Measurements from ENCODE around the gene FPGS.

Gene FPGS

GRCh38 chr9:127768698-127769097 is 34.0 kb upstream of the FPGS start:
- no peak for TF ChIP-seq CTCF (IDR thresholded peaks at IDR 0.05; ENCODE audit: low read depth, low read length)
- Histone ChIP-seq H3K36me3 (no peaks in the 10 kb centered on the region), H3K27ac (no peak overlapping the region), H3K9me3 (ENCODE audit: severe bottlenecking) (peaks cover 4% of the 10 kb centered on the region), H3K4me3 (ENCODE audit: low read depth, low read length) (no peak overlapping the region), H3K27me3 (ENCODE audit: insufficient read depth, low read depth, severe bottlenecking) (no peaks in the 10 kb centered on the region)
- no peak for DNase-seq

- no peak overlapping the region for H3K27ac ChIP-seq
- no peaks in the 10 kb centered on the region for H3K27me3 ChIP-seq (ENCODE audit: insufficient read depth, low read depth, severe bottlenecking)
- no peak overlapping the region for H3K4me3 ChIP-seq (ENCODE audit: low read depth, low read length)
- DNase-seq, result no peak
- H3K9me3 ChIP-seq (ENCODE audit: severe bottlenecking), result peaks cover 4% of the 10 kb centered on the region
- TF ChIP-seq CTCF (IDR thresholded peaks at IDR 0.05; ENCODE audit: low read depth, low read length), result no peak
- H3K36me3 ChIP-seq, result no peaks in the 10 kb centered on the region
These were observed 33.6 kb upstream of the FPGS start for GRCh38 chr9:127769101-127769500.

- H3K9me3 ChIP-seq (ENCODE audit: severe bottlenecking), result peaks cover 4% of the 10 kb centered on the region
- no peaks in the 10 kb centered on the region for H3K27me3 ChIP-seq (ENCODE audit: insufficient read depth, low read depth, severe bottlenecking)
- no peak for DNase-seq
- no peak overlapping the region for H3K27ac ChIP-seq
- H3K36me3 ChIP-seq, result no peaks in the 10 kb centered on the region
- TF ChIP-seq CTCF (IDR thresholded peaks at IDR 0.05; ENCODE audit: low read depth, low read length), result peak; percentile 21; the same call in 1 of the 2 replicates
- H3K4me3 ChIP-seq (ENCODE audit: low read depth, low read length), result no peak overlapping the region
These were observed 32.6 kb upstream of the FPGS start for GRCh38 chr9:127769929-127770582.

DNA sequence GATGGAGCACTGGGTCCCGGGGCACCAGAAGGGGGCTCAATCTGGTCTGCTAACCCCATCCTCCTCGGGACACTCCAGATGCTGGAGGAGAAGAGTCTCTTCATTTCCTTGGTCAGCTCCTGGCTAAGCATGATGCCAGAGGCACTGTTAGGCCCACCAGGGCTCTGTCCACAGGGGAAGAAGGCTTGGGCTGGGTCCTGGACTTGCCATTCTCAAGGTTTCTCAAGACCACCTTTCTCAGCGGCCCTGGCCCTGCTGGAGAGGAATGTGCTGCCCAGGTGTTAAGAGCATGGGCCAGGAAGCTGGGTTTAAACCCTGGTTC is 32.1 kb upstream of the FPGS start:
- Histone ChIP-seq H3K27ac (no peak overlapping the region), H3K36me3 (no peaks in the 10 kb centered on the region), H3K27me3 (ENCODE audit: insufficient read depth, low read depth, severe bottlenecking) (no peaks in the 10 kb centered on the region), H3K4me3 (ENCODE audit: low read depth, low read length) (peak overlapping the region; percentile 50), H3K9me3 (ENCODE audit: severe bottlenecking) (no peaks in the 10 kb centered on the region)
- DNase-seq, result no peak
- TF ChIP-seq CTCF (IDR thresholded peaks at IDR 0.05; ENCODE audit: low read depth, low read length), result no peak

DNA sequence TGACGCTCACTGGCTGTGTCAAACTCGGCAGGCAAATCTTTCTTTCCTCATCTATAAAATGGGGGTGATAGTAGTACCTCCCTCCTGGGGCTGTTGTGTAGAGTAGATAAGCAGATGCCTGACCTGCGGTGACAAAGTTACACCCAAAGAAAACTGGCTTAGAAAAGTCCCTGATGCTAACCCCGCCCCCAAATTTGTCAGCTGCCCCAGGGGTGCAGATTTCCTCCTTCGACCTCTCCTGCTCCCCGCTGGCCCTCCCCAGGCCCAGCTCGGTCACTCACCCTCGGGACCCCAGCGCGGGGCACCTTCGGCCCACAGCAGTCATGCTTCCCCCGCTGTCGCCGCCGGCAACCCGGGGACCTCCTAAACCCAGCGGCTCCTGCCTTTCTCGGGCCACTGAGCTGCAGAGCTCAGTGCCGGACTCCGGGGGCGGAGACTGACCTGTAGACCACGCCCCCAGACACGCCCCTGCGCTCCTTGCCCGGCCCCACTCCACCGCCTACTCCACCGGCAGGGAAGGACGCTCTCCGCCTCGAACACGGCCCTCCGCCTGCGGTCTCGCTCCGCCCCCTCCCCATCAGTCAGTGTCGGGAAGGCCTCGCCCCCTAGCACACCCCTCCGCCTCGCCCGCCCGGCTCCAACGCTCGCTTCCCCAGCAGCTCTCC is 31.6 kb upstream of the FPGS start:
- Histone ChIP-seq H3K27me3 (ENCODE audit: insufficient read depth, low read depth, severe bottlenecking) (no peaks in the 10 kb centered on the region), H3K36me3 (no peaks in the 10 kb centered on the region), H3K4me3 (ENCODE audit: low read depth, low read length) (peak overlapping the region; percentile 50), H3K27ac (no peak overlapping the region), H3K9me3 (ENCODE audit: severe bottlenecking) (no peaks in the 10 kb centered on the region)
- TF ChIP-seq CTCF (IDR thresholded peaks at IDR 0.05; ENCODE audit: low read depth, low read length), result no peak
- peak; percentile 100 for DNase-seq

Data from WERI-Rb-1 (cell line).